ENCODE measurements around the gene TXN2. TPM values are rescaled to one million over a fixed set of nuclear protein-coding genes. Genes with fewer than 3 reads are reported as not detected.

Gene TXN2
- total RNA-seq, 4 donors from 2014 or later: 64.9 to 122 (median 86.0) TPM

DNA sequence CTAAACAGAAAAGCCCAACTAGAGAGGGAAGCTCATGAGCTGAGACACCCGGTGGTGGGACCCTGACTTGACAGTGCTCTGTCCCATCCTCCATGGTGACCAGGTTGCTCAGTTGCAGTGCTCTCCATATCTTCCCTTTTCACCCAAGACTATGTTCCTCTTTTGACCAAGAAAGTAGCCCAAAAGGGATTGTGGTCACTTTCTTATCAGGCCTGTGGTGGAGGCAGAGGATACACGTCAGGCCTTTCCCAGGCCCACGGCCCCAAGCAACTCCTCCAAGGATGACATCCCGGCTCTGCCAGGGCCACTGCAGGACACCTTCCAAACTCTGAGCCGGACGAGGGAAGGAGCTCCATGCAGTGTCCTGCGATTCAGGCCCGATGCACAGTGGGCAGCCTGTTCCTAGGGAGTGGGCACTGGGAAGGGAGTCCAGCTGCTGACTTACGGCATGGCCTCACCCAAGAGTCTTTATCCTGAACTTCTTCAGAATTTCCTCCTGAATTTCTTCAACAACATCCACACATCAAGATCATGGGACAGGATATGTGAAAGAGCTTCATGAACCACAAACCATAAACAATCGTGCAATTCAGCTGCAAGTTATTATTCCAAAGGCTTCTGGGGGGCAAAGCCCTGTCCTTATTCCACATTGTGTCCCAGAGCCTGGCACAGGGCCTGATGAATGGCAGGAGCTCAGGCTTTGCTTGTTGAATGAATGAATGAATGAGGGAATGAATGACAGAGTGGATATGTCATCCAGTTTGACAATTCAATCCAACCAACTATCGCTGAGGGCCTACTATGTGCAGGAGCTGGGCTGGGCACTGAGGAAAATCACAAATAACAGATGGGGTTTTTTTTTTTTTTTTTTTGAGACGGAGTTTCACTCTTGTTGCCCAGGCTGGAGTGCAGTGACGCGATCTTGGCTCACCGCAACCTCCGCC, 57.7 kb downstream of the TXN2 start:
- peaks cover 0 to 11% of the 10 kb centered on the region in 2 donors for H3K4me1 ChIP-seq

DNA sequence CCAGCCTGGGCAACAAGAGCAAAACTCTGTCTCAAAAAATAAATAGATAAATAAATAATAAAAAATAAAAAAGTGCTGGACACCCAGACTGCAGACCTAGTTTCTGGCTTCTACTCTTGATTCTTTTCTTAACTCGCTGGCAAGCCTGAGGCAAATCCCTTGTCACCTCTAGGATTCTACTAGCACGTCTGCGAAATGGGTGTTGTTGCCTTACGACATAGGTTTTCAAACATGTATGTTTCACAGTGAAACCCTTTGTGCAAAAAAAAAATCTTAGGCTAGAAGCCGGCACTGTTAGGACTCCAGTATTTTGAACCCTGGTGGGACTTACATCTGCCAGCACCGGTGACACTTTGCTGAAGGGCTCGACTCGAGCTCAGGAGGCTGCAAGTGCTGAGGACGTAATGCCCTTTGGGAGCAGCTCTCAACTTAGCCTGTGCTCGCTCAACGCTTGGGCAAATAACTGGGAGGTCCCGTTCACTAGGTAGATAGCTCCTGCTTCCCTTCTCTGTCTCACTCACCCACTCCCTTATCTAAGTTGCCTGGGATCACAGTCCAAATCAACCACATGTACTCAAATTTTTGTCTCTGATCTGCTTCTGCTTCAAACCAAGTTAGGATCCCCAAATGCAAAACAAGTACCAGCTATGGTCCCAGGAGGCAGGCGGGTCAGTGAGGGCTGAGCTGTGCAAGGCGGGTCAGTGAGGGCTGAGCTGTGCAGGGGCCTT, 59.0 kb downstream of the TXN2 start:
- H3K4me1 ChIP-seq: peaks cover 0 to 11% of the 10 kb centered on the region in 2 donors
- intact Hi-C loops (cut with DNase I; ENCODE audit: low total_unique reads): no loop called here
- in situ Hi-C loops (cut with MboI; ENCODE audit: low sequenced_read_pairs in 4 of 4): no loop called here
- no peaks in the 10 kb centered on the region for H3K27me3 ChIP-seq
- no peaks in the 10 kb centered on the region for H3K36me3 ChIP-seq
- no peaks in the 10 kb centered on the region for H3K9me3 ChIP-seq
- TF ChIP-seq, protein P1, sequence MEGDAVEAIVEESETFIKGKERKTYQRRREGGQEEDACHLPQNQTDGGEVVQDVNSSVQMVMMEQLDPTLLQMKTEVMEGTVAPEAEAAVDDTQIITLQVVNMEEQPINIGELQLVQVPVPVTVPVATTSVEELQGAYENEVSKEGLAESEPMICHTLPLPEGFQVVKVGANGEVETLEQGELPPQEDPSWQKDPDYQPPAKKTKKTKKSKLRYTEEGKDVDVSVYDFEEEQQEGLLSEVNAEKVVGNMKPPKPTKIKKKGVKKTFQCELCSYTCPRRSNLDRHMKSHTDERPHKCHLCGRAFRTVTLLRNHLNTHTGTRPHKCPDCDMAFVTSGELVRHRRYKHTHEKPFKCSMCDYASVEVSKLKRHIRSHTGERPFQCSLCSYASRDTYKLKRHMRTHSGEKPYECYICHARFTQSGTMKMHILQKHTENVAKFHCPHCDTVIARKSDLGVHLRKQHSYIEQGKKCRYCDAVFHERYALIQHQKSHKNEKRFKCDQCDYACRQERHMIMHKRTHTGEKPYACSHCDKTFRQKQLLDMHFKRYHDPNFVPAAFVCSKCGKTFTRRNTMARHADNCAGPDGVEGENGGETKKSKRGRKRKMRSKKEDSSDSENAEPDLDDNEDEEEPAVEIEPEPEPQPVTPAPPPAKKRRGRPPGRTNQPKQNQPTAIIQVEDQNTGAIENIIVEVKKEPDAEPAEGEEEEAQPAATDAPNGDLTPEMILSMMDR (IDR thresholded peaks at IDR 0.05 in 4 of 5, conservative IDR thresholded peaks at IDR 0.05 in 1 of 5): no peak
- TF ChIP-seq POLR2A (IDR thresholded peaks at IDR 0.05): no peak
- ATAC-seq: no peak
- no peak overlapping the region for H3K27ac ChIP-seq
- H3K4me3 ChIP-seq: no peak overlapping the region
- no peak for DNase-seq

More for the DNA sequence above, 57.7 kb downstream of the TXN2 start:
- DNase-seq (no peak), ATAC-seq (no peak)
- intact Hi-C loops (cut with DNase I; ENCODE audit: low total_unique reads): no loop called here
- no peaks in the 10 kb centered on the region for H3K36me3 ChIP-seq
- TF ChIP-seq, protein P1 (IDR thresholded peaks at IDR 0.05 in 4 of 5, conservative IDR thresholded peaks at IDR 0.05 in 1 of 5): no peak
- TF ChIP-seq POLR2A (IDR thresholded peaks at IDR 0.05): no peak
- H3K4me3 ChIP-seq: no peak overlapping the region
- no peak overlapping the region for H3K27ac ChIP-seq
- H3K9me3 ChIP-seq: no peaks in the 10 kb centered on the region
- in situ Hi-C loops (cut with MboI; ENCODE audit: low sequenced_read_pairs in 4 of 4): no loop called here
- H3K27me3 ChIP-seq: no peaks in the 10 kb centered on the region

DNA sequence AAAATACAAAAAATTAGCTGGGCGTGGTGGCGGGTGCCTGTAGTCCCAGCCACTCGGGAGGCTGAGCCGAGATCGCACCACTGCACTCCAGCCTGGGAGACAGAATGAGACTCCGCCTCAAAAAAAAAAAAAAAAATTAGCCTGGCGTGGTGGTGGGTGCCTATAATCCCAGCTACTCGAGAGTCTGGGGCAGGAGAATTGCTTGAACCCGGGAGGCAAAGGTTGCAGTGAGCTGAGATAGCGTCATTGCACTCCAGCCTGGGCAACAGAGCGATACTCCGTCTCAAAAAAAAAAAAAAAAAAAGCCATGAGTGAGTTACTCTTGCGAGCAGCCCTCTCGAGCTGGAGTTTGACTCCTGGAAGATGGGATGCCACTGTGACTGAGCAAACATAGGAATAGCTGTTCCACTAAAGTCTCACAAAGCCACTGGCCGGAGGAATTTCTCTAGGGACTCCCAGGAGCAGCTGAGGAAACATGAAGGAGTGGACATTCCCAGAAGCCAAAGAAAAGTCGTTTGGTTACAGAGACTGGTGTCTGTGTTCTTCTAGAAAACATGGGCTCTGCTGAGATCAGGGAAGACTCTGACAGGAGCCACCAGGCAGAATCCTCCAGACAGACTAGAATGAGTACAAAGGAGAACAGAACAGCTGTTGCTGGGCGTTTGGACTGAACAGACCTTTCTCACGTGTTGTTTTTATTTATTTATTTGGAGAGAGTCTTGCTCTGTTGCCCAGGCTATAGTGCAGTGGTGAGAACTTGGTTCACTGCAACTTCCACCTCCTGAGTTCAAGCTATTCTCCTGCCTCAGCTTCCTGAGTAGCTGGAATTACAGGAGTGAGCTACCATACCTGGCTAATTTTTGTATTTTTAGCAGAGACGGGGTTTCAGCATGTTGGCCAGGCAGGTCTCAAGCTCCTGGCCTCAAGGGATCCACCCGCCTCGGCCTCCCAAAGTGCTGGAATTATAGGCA, 61.2 kb downstream of the TXN2 start:
- intact Hi-C loops (cut with DNase I; ENCODE audit: low total_unique reads): no loop called here

More for the DNA sequence above, 61.2 kb downstream of the TXN2 start:
- H3K4me3 ChIP-seq: peak overlapping the region in 3 of 4 donors; percentile 23 to 30 (median 30)
- peaks cover 0 to 5% of the 10 kb centered on the region in 2 donors for H3K4me1 ChIP-seq
- in situ Hi-C loops (cut with MboI; ENCODE audit: low sequenced_read_pairs in 4 of 4): no loop called here
- H3K27me3 ChIP-seq: no peaks in the 10 kb centered on the region
- ATAC-seq (peak; percentile 38 to 53), DNase-seq (peak in 1 of 2 donors; percentile 18)
- no peaks in the 10 kb centered on the region for H3K36me3 ChIP-seq
- TF ChIP-seq POLR2A (IDR thresholded peaks at IDR 0.05): no peak
- TF ChIP-seq, protein P1 (IDR thresholded peaks at IDR 0.05 in 4 of 5, conservative IDR thresholded peaks at IDR 0.05 in 1 of 5): no peak
- peak overlapping the region; percentile 60 to 77 (median 68) for H3K27ac ChIP-seq
- H3K9me3 ChIP-seq: no peaks in the 10 kb centered on the region
